Motor neuron (in vitro differentiated cells): Measurements from ENCODE around the gene MRPL53. TPM values are rescaled to one million over a fixed set of nuclear protein-coding genes. Genes with fewer than 3 reads are reported as not detected.
A peak's percentile ranks its signal among the peaks of the same experiment; 100 is the strongest.

ENCODE experiments used
- ATAC-seq, 8 experiments: fragments of 200-7000 bp; cut with Tn5 transposase; replicated peaks in 6 of 8; 2 replicates each; pipeline ENCODE4 v1.8.0; 2021; ENCODE audit warnings: mild to moderate bottlenecking in 8 of 8, moderate library complexity in 8 of 8
- H3K27ac ChIP-seq, 2 donors: fragments of 250-450 bp; sonication (Bioruptor Pico); 2 replicates each; pipeline ENCODE4 v1.9.0; 2021; ENCODE audit warnings: antibody characterized with exemption in 2 of 2, mild to moderate bottlenecking in 2 of 2, moderate library complexity in 1 of 2
- H3K4me1 ChIP-seq, 2 donors: fragments of 250-450 bp; sonication (Bioruptor Pico); replicated peaks in 1 of 2; 2 replicates each; pipeline ENCODE4 v1.6.1; 2021; ENCODE audit warnings: antibody characterized with exemption in 2 of 2, mild to moderate bottlenecking in 2 of 2, moderate library complexity in 1 of 2
- H3K4me3 ChIP-seq, 5 donors: fragments of 250-450 bp; sonication (Bioruptor Pico); 2 replicates each; pipeline ENCODE4 v1.9.0; 2021; ENCODE audit warnings: antibody characterized with exemption in 5 of 5, mild to moderate bottlenecking in 5 of 5, moderate library complexity in 4 of 5
- WGBS, 10 experiments: fragments of 450-650 bp; shearing (Covaris generic); methylation state at CpG; one replicate each; pipeline ENCODE4 v1.0.0; 2022; 5-methylcytosine and 5-hydroxymethylcytosine counted together
- in situ Hi-C, 9 experiments: fragments of 400-800 bp; cut with MboI; loops; one replicate each; pipeline ENCODE4 v1.15.0; 2021; ENCODE audit warnings: low sequenced_read_pairs in 9 of 9, low pct_unique_long_range_greater_than_20kb in 2 of 9; ENCODE audit not compliant: unreplicated experiment in 9 of 9
- total RNA-seq, 8 experiments: library from RNA; unstranded; fragments of 300-600 nt; gene quantifications; 2 replicates each; pipeline versions ENCODE4 v1.2.3 to v1.2.4, GENCODE V29; 2022

The MRPL53 gene
- 10 to 100 TPM; 51.1 to 83.5 (median 68.3) TPM for total RNA-seq

- in situ Hi-C loops: no loop called here
- 0 to 10% (median 1%) methylated on average over 2 to 33 of the region's 66 CpGs; no CpG with 5 or more reads in 4 of the 10 experiments for WGBS, 10 experiments
- H3K27ac ChIP-seq: peak within 1 kb of the TSS; percentile 82 to 95
- peaks cover 13 to 14% of the 10 kb centered on the region in 2 donors for H3K4me1 ChIP-seq
- H3K4me3 ChIP-seq: peak within 1 kb of the TSS; percentile 51 to 80 (median 57)
- peak; percentile 91 to 96 (median 95) for ATAC-seq
Measured at GRCh38 chr2:74472086-74472944, at the start of gene MRPL53. Gene MRPL53, minus strand, starts transcription at chr2:74472680. Its CDS starts 20 bp downstream, at chr2:74472660.

GRCh38 chr2:74516650-74517049, 44.2 kb upstream of the MRPL53 start:
- 58 to 100% (median 68%) methylated on average over 1 to 9 of the region's 13 CpGs; no CpG with 5 or more reads in 3 of the 10 experiments for WGBS, 10 experiments
- in situ Hi-C loops: no loop called here
- H3K4me1 ChIP-seq: peaks cover 0 to 3% of the 10 kb centered on the region in 2 donors
- peak overlapping the region in 3 of 5 donors; percentile 20 to 35 (median 24) for H3K4me3 ChIP-seq
- no peak for ATAC-seq
- no peak overlapping the region for H3K27ac ChIP-seq

- Histone ChIP-seq H3K27ac (no peak overlapping the region), H3K4me1 (peaks cover 0 to 3% of the 10 kb centered on the region in 2 donors), H3K4me3 (peak overlapping the region; percentile 9 to 35 (median 24))
- in situ Hi-C loops: no loop called here
- WGBS, 10 experiments: 4 to 20% (median 15%) methylated on average over 1 to 27 of the region's 72 CpGs; no CpG with 5 or more reads in 7 of the 10 experiments
- ATAC-seq: peak; percentile 31 to 96 (median 83)
Measured at GRCh38 chr2:74515981-74516633, 43.6 kb upstream of the MRPL53 start.

GRCh38 chr2:74515271-74515980, 42.9 kb upstream of the MRPL53 start:
- H3K4me3 ChIP-seq: peak overlapping the region in 2 of 5 donors; percentile 25 to 35
- no peak overlapping the region for H3K27ac ChIP-seq
- WGBS, 10 experiments: 12 to 33% (median 21%) methylated on average over 3 to 13 of the region's 60 CpGs; no CpG with 5 or more reads in 7 of the 10 experiments
- H3K4me1 ChIP-seq: peaks cover 0 to 3% of the 10 kb centered on the region in 2 donors
- in situ Hi-C loops: no loop called here
- no peak for ATAC-seq

- no peak within 1 kb of the TSS for H3K27ac ChIP-seq
- WGBS, 10 experiments: 3 to 25% methylated on average over 4 to 21 of the region's 82 CpGs; no CpG with 5 or more reads in 8 of the 10 experiments
- peak in 7 of 8 experiments; percentile 4 to 46 (median 35) for ATAC-seq
- in situ Hi-C loops: no loop called here
- peaks cover 0 to 3% of the 10 kb centered on the region in 2 donors for H3K4me1 ChIP-seq
- no peak within 1 kb of the TSS for H3K4me3 ChIP-seq
Measured at GRCh38 chr2:74514368-74515270, 42.1 kb upstream of the MRPL53 start, which contains the start of gene TLX2. Gene TLX2, plus strand, starts transcription at chr2:74514450. Its CDS starts 357 bp downstream, at chr2:74514807.

- peak; percentile 15 to 68 (median 40) for ATAC-seq
- no peak overlapping the region for H3K27ac ChIP-seq
- 1 to 20% (median 5%) methylated on average over 2 to 18 of the region's 52 CpGs; no CpG with 5 or more reads in 6 of the 10 experiments for WGBS, 10 experiments
- H3K4me1 ChIP-seq: peaks cover 0 to 3% of the 10 kb centered on the region in 2 donors
- in situ Hi-C loops: no loop called here
- no peak overlapping the region for H3K4me3 ChIP-seq
Measured at GRCh38 chr2:74513605-74514367, 41.3 kb upstream of the MRPL53 start.

- Histone ChIP-seq H3K4me3 (no peak overlapping the region), H3K4me1 (peaks cover 3 to 4% of the 10 kb centered on the region in 2 donors), H3K27ac (no peak overlapping the region)
- 0 to 33% (median 14%) methylated on average over 1 to 2 of the region's 36 CpGs; no CpG with 5 or more reads in 6 of the 10 experiments for WGBS, 10 experiments
- peak in 1 of 8 experiments; percentile 7 for ATAC-seq
- in situ Hi-C loops: no loop called here
Measured at GRCh38 chr2:74512744-74513604, 40.5 kb upstream of the MRPL53 start.

- ATAC-seq: no peak
- no peak overlapping the region for H3K4me3 ChIP-seq
- in situ Hi-C loops: no loop called here
- H3K27ac ChIP-seq: no peak overlapping the region
- 27 to 80% (median 40%) methylated on average over 2 to 9 of the region's 11 CpGs; no CpG with 5 or more reads in 3 of the 10 experiments for WGBS, 10 experiments
- peaks cover 7 to 8% of the 10 kb centered on the region in 2 donors for H3K4me1 ChIP-seq
Measured at GRCh38 chr2:74511104-74511989, 38.9 kb upstream of the MRPL53 start.

- H3K4me1 ChIP-seq: peaks cover 12 to 13% of the 10 kb centered on the region in 2 donors
- ATAC-seq: no peak
- in situ Hi-C loops: no loop called here
- 14 to 100% (median 72%) methylated on average over 1 to 4 of the region's 4 CpGs for WGBS, 10 experiments
- H3K4me3 ChIP-seq: no peak overlapping the region
- H3K27ac ChIP-seq: no peak overlapping the region
Measured at GRCh38 chr2:74510272-74510671, 37.8 kb upstream of the MRPL53 start.
